Suppressor macrophage treated with lipopolysaccharide for 4 hours (primary cell): ENCODE data around the gene CIB1.

Experiments
- DNase-seq: peaks from one replicate; pipeline ENCODE4 v3.0.0-alpha.2; 2020

CIB1 gene

GRCh38 chr15:90213818-90214204 is 19.9 kb downstream of the CIB1 start:
- no peak for DNase-seq

- DNase-seq = no peak
Observed at GRCh38 chr15:90213122-90213817, 20.5 kb downstream of the CIB1 start.

GRCh38 chr15:90212221-90213098 is 21.3 kb downstream of the CIB1 start:
- DNase-seq = no peak

GRCh38 chr15:90211440-90212143 is 22.1 kb downstream of the CIB1 start:
- no peak for DNase-seq

- no peak for DNase-seq
Observed at GRCh38 chr15:90211009-90211408, 22.7 kb downstream of the CIB1 start.

GRCh38 chr15:90210593-90210992 is 23.1 kb downstream of the CIB1 start:
- DNase-seq = no peak

- peak; percentile 63 for DNase-seq
Observed at GRCh38 chr15:90209591-90209990, 24.1 kb downstream of the CIB1 start.

- no peak for DNase-seq
Observed at GRCh38 chr15:90208356-90208755, 25.4 kb downstream of the CIB1 start.

GRCh38 chr15:90207252-90207651 is 26.5 kb downstream of the CIB1 start:
- DNase-seq = no peak

- peak; percentile 32 for DNase-seq
Observed at GRCh38 chr15:90205886-90206285, 27.9 kb downstream of the CIB1 start.

GRCh38 chr15:90205050-90205848 is 28.5 kb downstream of the CIB1 start:
- no peak for DNase-seq

- no peak for DNase-seq
Observed at GRCh38 chr15:90203922-90204321, 29.8 kb downstream of the CIB1 start.

- no peak for DNase-seq
Observed at GRCh38 chr15:90203473-90203872, 30.3 kb downstream of the CIB1 start.

- no peak for DNase-seq
Observed at GRCh38 chr15:90202929-90203328, 30.8 kb downstream of the CIB1 start.

GRCh38 chr15:90201944-90202375 is 31.8 kb downstream of the CIB1 start:
- DNase-seq = no peak

- peak; percentile 82 for DNase-seq
Observed at GRCh38 chr15:90201130-90201943, 32.4 kb downstream of the CIB1 start, which contains the start of gene SEMA4B. Gene SEMA4B (plus strand): TSS chr15:90201330. CDS start chr15:90201579, 249 bp downstream.

- DNase-seq = no peak
Observed at GRCh38 chr15:90200534-90201129, 33.1 kb downstream of the CIB1 start.

GRCh38 chr15:90194655-90195054 is 39.1 kb downstream of the CIB1 start:
- no peak for DNase-seq

- DNase-seq = peak; percentile 64
Observed at GRCh38 chr15:90192961-90193786, 40.6 kb downstream of the CIB1 start.

- peak; percentile 59 for DNase-seq
Observed at GRCh38 chr15:90191794-90192509, 41.8 kb downstream of the CIB1 start.
